RWPE2 (cell line): ENCODE measurements around the gene P2RX5.

ENCODE experiments used
- ATAC-seq: fragments of 200-7000 bp; cut with Tn5 transposase; 3 replicates; pipeline ENCODE4 v1.9.1; 2021; ENCODE audit warnings: low read depth
- DNase-seq: peaks from one replicate; pipeline ENCODE4 v3.0.0-alpha.2; 2020; ENCODE audit warnings: low spot score
- H3K27ac ChIP-seq: fragments of 450-650 bp; 2 replicates; pipeline ENCODE4 v1.5.1; 2017; ENCODE audit warnings: mild to moderate bottlenecking; ENCODE audit not compliant: poor library complexity, severe bottlenecking
- H3K27me3 ChIP-seq: fragments of 250-450 bp; sonication (Bioruptor Pico); 2 replicates; pipeline ENCODE4 v1.5.1; 2021; ENCODE audit warnings: mild to moderate bottlenecking, moderate library complexity; ENCODE audit not compliant: insufficient read depth, poor library complexity, severe bottlenecking
- H3K36me3 ChIP-seq: fragments of 250-450 bp; sonication (Bioruptor Pico); 2 replicates; pipeline ENCODE4 v1.5.1; 2020; ENCODE audit warnings: low read depth, mild to moderate bottlenecking, moderate library complexity
- H3K4me1 ChIP-seq: fragments of 250-450 bp; sonication (Bioruptor Pico); 2 replicates; pipeline ENCODE4 v1.5.1; 2021; ENCODE audit warnings: mild to moderate bottlenecking, moderate library complexity; ENCODE audit not compliant: insufficient read depth, poor library complexity, severe bottlenecking
- H3K4me3 ChIP-seq: fragments of 250-450 bp; sonication (Bioruptor Pico); 2 replicates; pipeline ENCODE4 v1.5.1; 2021; ENCODE audit warnings: mild to moderate bottlenecking, moderate library complexity; ENCODE audit not compliant: severe bottlenecking
- H3K9me3 ChIP-seq: fragments of 250-450 bp; sonication (Bioruptor Pico); 2 replicates; pipeline ENCODE4 v1.5.1; 2021; ENCODE audit warnings: mild to moderate bottlenecking, moderate library complexity; ENCODE audit not compliant: severe bottlenecking
- TF ChIP-seq, protein P1 (sequence below): fragments of 450-650 bp; IDR thresholded peaks from one replicate; pipeline ENCODE4 v1.5.1; 2017; ENCODE audit warnings: mild to moderate bottlenecking, moderate library complexity; ENCODE audit not compliant: poor library complexity, severe bottlenecking

Gene P2RX5

DNA sequence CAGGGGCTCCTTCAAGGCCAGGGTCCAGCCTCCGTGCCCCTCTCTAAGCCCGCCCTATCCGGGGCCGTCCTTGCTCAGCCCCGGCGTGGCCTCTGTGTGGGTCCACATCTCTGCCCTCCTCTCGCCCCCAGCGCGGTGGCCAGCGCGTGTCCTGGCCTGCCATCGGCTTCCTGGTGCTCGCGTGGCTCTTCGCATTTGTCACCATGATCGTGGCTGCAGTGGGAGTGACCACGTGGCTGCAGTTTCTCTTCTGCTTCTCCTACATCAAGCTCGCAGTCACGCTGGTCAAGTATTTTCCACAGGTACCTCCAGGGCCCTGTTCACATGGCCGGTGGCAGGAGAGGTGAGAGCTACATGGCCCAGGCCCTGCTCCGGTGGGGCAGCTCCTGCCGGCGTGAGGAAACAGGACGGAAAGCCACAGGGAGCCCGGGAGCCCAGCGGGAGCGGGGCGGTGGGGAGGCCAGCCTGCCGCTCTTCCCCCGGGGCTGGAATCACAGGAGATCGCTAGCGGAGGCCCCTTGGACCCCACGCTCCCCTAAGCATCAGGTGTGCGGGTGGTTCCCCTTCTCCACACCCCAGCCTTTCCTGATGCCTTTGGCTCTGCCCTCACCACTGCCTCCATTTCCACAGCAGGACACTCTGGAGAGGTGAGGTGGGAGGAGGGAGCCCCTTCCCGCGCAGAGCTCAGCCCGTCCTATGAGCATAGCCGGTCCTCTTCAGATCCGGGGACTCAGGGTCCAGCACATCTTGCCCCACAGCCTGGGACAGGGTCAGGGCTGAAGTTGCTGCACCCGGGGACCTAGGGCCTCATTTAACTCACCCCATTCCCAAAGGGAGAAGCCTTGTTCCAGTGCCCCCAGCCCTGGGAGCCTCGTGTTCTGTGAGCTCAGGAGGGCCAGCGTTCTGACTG, 37.8 kb downstream of the P2RX5 start:
- H3K4me1 ChIP-seq: peaks cover 5% of the 10 kb centered on the region
- no peak overlapping the region for H3K4me3 ChIP-seq
- no peak overlapping the region for H3K27ac ChIP-seq
- H3K36me3 ChIP-seq: 0 out of 2 replicates have a peak, but pooled peaks cover 2% of the 10 kb centered on the region
- no peaks in the 10 kb centered on the region for H3K27me3 ChIP-seq
- DNase-seq: peak; percentile 52
- TF ChIP-seq, protein P1, sequence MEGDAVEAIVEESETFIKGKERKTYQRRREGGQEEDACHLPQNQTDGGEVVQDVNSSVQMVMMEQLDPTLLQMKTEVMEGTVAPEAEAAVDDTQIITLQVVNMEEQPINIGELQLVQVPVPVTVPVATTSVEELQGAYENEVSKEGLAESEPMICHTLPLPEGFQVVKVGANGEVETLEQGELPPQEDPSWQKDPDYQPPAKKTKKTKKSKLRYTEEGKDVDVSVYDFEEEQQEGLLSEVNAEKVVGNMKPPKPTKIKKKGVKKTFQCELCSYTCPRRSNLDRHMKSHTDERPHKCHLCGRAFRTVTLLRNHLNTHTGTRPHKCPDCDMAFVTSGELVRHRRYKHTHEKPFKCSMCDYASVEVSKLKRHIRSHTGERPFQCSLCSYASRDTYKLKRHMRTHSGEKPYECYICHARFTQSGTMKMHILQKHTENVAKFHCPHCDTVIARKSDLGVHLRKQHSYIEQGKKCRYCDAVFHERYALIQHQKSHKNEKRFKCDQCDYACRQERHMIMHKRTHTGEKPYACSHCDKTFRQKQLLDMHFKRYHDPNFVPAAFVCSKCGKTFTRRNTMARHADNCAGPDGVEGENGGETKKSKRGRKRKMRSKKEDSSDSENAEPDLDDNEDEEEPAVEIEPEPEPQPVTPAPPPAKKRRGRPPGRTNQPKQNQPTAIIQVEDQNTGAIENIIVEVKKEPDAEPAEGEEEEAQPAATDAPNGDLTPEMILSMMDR: no peak
- no peak for ATAC-seq
- H3K9me3 ChIP-seq: no peaks in the 10 kb centered on the region

- H3K27me3 ChIP-seq: no peaks in the 10 kb centered on the region
- no peak overlapping the region for H3K4me3 ChIP-seq
- H3K9me3 ChIP-seq: no peaks in the 10 kb centered on the region
- ATAC-seq: no peak
- no peak overlapping the region for H3K27ac ChIP-seq
- DNase-seq: no peak
- peaks cover 5% of the 10 kb centered on the region for H3K4me1 ChIP-seq
- TF ChIP-seq, protein P1: no peak
- 0 out of 2 replicates have a peak, but pooled peaks cover 2% of the 10 kb centered on the region for H3K36me3 ChIP-seq
Observed at GRCh38 chr17:3657588-3657869, 38.4 kb downstream of the P2RX5 start.

DNA sequence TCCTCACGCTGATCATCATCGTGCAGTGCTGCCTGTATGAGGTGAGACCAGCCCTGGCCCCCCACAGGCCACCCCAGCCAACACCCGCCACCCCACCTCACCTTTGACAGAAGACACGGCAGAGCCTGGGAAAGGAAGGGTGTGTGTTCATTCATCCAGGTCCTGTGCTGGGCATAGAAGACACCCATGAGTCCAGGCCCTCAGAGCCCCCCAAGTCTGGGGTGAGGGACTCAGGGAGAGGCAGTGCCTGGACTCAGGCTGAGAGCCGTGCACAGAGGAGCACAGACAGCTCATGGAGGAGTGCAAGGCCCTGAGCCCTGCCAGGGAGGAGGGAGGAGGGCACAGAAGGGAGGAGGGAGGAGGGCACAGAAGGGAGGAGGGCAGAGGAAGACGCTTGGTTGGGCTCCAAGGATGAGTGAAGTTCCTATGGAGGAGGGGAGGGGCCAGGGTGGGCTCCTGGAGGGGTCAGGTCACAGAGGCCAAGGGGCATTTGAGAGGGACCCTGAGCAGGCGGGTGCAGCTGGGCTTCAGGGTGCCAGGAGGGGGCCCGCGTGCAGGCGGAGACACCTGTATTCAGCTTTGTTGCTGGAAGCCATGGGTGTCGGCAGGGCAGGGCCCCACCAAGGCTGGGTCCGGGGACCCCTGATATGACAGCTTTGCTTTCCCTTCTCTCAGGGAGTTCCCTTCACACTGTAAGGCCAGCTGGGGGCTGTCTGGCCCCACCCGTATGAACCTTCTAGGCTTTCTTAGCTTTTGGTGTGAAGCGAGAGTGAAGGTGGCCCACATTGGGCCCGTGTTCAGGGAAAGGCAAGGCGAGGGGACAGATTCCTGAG, 39.0 kb downstream of the P2RX5 start:
- Histone ChIP-seq H3K27me3 (no peaks in the 10 kb centered on the region), H3K4me1 (peaks cover 5% of the 10 kb centered on the region), H3K4me3 (no peak overlapping the region), H3K36me3 (0 out of 2 replicates have a peak, but pooled peaks cover 2% of the 10 kb centered on the region), H3K27ac (no peak overlapping the region), H3K9me3 (no peaks in the 10 kb centered on the region)
- ATAC-seq (no peak), DNase-seq (no peak)
- TF ChIP-seq, protein P1: no peak

- TF ChIP-seq, protein P1: no peak
- H3K36me3 ChIP-seq: 0 out of 2 replicates have a peak, but pooled peaks cover 2% of the 10 kb centered on the region
- no peak for DNase-seq
- H3K27me3 ChIP-seq: no peaks in the 10 kb centered on the region
- H3K4me1 ChIP-seq: peaks cover 5% of the 10 kb centered on the region
- H3K27ac ChIP-seq: no peak overlapping the region
- ATAC-seq: no peak
- H3K9me3 ChIP-seq: no peaks in the 10 kb centered on the region
- H3K4me3 ChIP-seq: no peak overlapping the region
Observed at GRCh38 chr17:3656353-3656752, 39.6 kb downstream of the P2RX5 start.
